H1 (cell line): ENCODE results near the gene SMYD3. TPM values are rescaled to one million over a fixed set of nuclear protein-coding genes. Genes with fewer than 3 reads are reported as not detected.

Source experiments
- CTCF ChIA-PET: fragments of 300-600 bp; sonication (Branson Sonifier 250); formaldehyde crosslinking; loops from one replicate; lab custom pipeline; 2021; ENCODE audit not compliant: partially characterized antibody; lab: Charles Lee
- POLR2A ChIA-PET: fragments of 300-600 bp; sonication (Branson Sonifier 250); formaldehyde crosslinking; loops from one replicate; lab custom pipeline; 2021; ENCODE audit warnings: inconsistent platforms; ENCODE audit not compliant: partially characterized antibody; lab: Charles Lee
- DNase-seq, 2 experiments: peaks; one replicate each; pipeline versions ENCODE4 v3.0.0 to v3.0.0-alpha.2; 2010 to 2022; ENCODE audit warnings: low spot score in 2 of 2, low read depth in 1 of 2, mixed read lengths in 1 of 2
- FAIRE-seq: peaks from 2 replicates; lab custom pipeline; 2011; peaks lifted over from hg19 to GRCh38; lab: Jason Lieb, UNC
- H2AFZ ChIP-seq: 2 replicates; pipeline ENCODE4 v1.8.1; 2012; ENCODE audit warnings: low read length, inconsistent platforms
- H2AK5ac ChIP-seq: 2 replicates; pipeline ENCODE4 v1.6.1; 2013; ENCODE audit warnings: low read depth, low read length
- H2BK120ac ChIP-seq: replicated peaks from 2 replicates; pipeline ENCODE3; 2013; ENCODE audit warnings: low read depth, low read length, inconsistent platforms
- H2BK12ac ChIP-seq: 2 replicates; pipeline ENCODE4 v1.6.1; 2013; ENCODE audit warnings: low read depth, low read length
- H2BK15ac ChIP-seq: 2 replicates; pipeline ENCODE4 v1.6.1; 2013; ENCODE audit warnings: low read length
- H2BK20ac ChIP-seq: 2 replicates; pipeline ENCODE4 v1.6.1; 2013; ENCODE audit warnings: low read length
- H2BK5ac ChIP-seq: 2 replicates; pipeline ENCODE4 v1.6.1; 2013; ENCODE audit warnings: low read depth, low read length
- H3K14ac ChIP-seq: 2 replicates; pipeline ENCODE4 v1.6.1; 2013; ENCODE audit warnings: inconsistent platforms; ENCODE audit not compliant: insufficient read length
- H3K18ac ChIP-seq: 2 replicates; pipeline ENCODE4 v1.6.1; 2013; ENCODE audit warnings: low read length; ENCODE audit errors: extremely low read depth
- H3K23ac ChIP-seq: 2 replicates; pipeline ENCODE4 v1.6.1; 2013; ENCODE audit warnings: inconsistent platforms; ENCODE audit not compliant: insufficient read length
- H3K23me2 ChIP-seq: 2 replicates; pipeline ENCODE4 v1.6.1; 2013; ENCODE audit warnings: low read depth, low read length
- H3K27ac ChIP-seq: 2 replicates; pipeline ENCODE4 v1.6.1; 2011; ENCODE audit warnings: low read depth, low read length, inconsistent platforms
- H3K27me3 ChIP-seq, 4 experiments: replicated peaks in 1 of 4; 1 replicate in 1 of 4; 2 replicates in 3 of 4; pipeline versions ENCODE4 v1.6.1 to v1.8.1; 2011 to 2013; ENCODE audit warnings: low read length in 3 of 4, mild to moderate bottlenecking in 3 of 4, inconsistent platforms in 2 of 4, mixed read lengths in 2 of 4, moderate library complexity in 1 of 4; ENCODE audit not compliant: control insufficient read depth in 3 of 4, insufficient read depth in 3 of 4; ENCODE audit errors: extremely low read depth in 1 of 4
- H3K36me3 ChIP-seq, 4 experiments: 2 replicates each; pipeline versions ENCODE4 v1.6.1 to v1.8.1; 2011 to 2013; ENCODE audit warnings: mild to moderate bottlenecking in 4 of 4, low read length in 3 of 4, moderate library complexity in 2 of 4, control low read depth in 1 of 4, inconsistent platforms in 1 of 4; ENCODE audit not compliant: insufficient read depth in 4 of 4, control insufficient read depth in 2 of 4
- H3K4ac ChIP-seq: replicated peaks from 2 replicates; pipeline ENCODE3; 2013; ENCODE audit warnings: low read length, low read depth, mixed read lengths, inconsistent platforms; ENCODE audit not compliant: insufficient read length
- H3K4me1 ChIP-seq, 4 experiments: replicated peaks in 1 of 4; 1 replicate in 1 of 4; 2 replicates in 3 of 4; pipeline versions ENCODE4 v1.6.1 to v1.8.1; 2011 to 2013; ENCODE audit warnings: low read length in 3 of 4, inconsistent platforms in 2 of 4, mixed read lengths in 1 of 4; ENCODE audit not compliant: insufficient read depth in 4 of 4, control insufficient read depth in 3 of 4
- H3K4me2 ChIP-seq, 2 experiments: 2 replicates each; pipeline versions ENCODE4 v1.6.1 to v1.8.1; 2011 to 2013; ENCODE audit warnings: low read depth in 2 of 2, low read length in 2 of 2, control low read depth in 1 of 2, inconsistent platforms in 1 of 2, mild to moderate bottlenecking in 1 of 2; ENCODE audit not compliant: insufficient read depth in 1 of 2
- H3K4me3 ChIP-seq, 4 experiments: fragments of 200-600, 300-600 bp in 1 of 4; sonication (generic), shearing (Covaris generic), sonication (Bioruptor Twin) in 1 of 4; 2 replicates each; pipeline versions ENCODE4 v1.5.1 to v1.8.1; 2011 to 2016; ENCODE audit warnings: low read length in 4 of 4, low read depth in 3 of 4, control low read depth in 2 of 4, inconsistent platforms in 2 of 4, mild to moderate bottlenecking in 2 of 4, mixed read lengths in 1 of 4, moderate library complexity in 1 of 4; ENCODE audit not compliant: insufficient read depth in 2 of 4; ENCODE audit errors: extremely low read depth in 1 of 4
- H3K56ac ChIP-seq: replicated peaks from 2 replicates; pipeline ENCODE3; 2013; ENCODE audit warnings: low read depth, mild to moderate bottlenecking, mixed read lengths, low read length, inconsistent platforms; ENCODE audit not compliant: insufficient read length
- H3K79me1 ChIP-seq: 2 replicates; pipeline ENCODE4 v1.6.1; 2013; ENCODE audit warnings: low read depth, low read length, control low read depth
- H3K79me2 ChIP-seq, 2 experiments: 2 replicates each; pipeline versions ENCODE4 v1.6.1 to v1.8.1; 2012 to 2013; ENCODE audit warnings: low read length in 2 of 2, mild to moderate bottlenecking in 2 of 2, inconsistent platforms in 1 of 2; ENCODE audit not compliant: insufficient read depth in 2 of 2, control insufficient read depth in 1 of 2
- H3K9ac ChIP-seq, 4 experiments: replicated peaks in 1 of 4; 1 replicate in 1 of 4; 2 replicates in 3 of 4; pipeline versions ENCODE4 v1.6.1 to v1.8.1; 2011 to 2013; ENCODE audit warnings: low read depth in 3 of 4, low read length in 3 of 4, control low read depth in 2 of 4, mild to moderate bottlenecking in 2 of 4, moderate library complexity in 2 of 4, inconsistent platforms in 1 of 4; ENCODE audit errors: extremely low read depth in 1 of 4
- H3K9me3 ChIP-seq, 2 experiments: 2 replicates each; pipeline versions ENCODE4 v1.6.1 to v1.8.1; 2012 to 2013; ENCODE audit warnings: mild to moderate bottlenecking in 2 of 2, moderate library complexity in 2 of 2, control low read depth in 1 of 2, inconsistent platforms in 1 of 2, low read depth in 1 of 2, low read length in 1 of 2, mixed read lengths in 1 of 2; ENCODE audit not compliant: insufficient read depth in 2 of 2
- H4K20me1 ChIP-seq, 2 experiments: replicated peaks in 1 of 2; 2 replicates each; pipeline versions ENCODE3 to v1.8.1; 2011 to 2013; ENCODE audit warnings: inconsistent platforms in 2 of 2, low read length in 2 of 2, mild to moderate bottlenecking in 1 of 2; ENCODE audit not compliant: insufficient read depth in 2 of 2, control insufficient read depth in 1 of 2
- H4K5ac ChIP-seq: 2 replicates; pipeline ENCODE4 v1.6.1; 2013; ENCODE audit warnings: low read length, low read depth, mixed read lengths, inconsistent platforms; ENCODE audit not compliant: insufficient read length
- H4K8ac ChIP-seq: 2 replicates; pipeline ENCODE4 v1.8.0; 2013; ENCODE audit warnings: mild to moderate bottlenecking, moderate library complexity, low read length, inconsistent platforms; ENCODE audit not compliant: insufficient read depth; ENCODE audit errors: extremely low read depth
- H4K91ac ChIP-seq: replicated peaks from 2 replicates; pipeline ENCODE3; 2013; ENCODE audit warnings: low read length, mixed read lengths, inconsistent platforms; ENCODE audit not compliant: insufficient read length
- ASH2L ChIP-seq: fragments of 200-600, 300-600 bp; sonication (generic); IDR thresholded peaks from one replicate; pipeline ENCODE4 v1.7.1; 2017; ENCODE audit warnings: low read length
- POU5F1 ChIP-seq: IDR thresholded peaks from 2 replicates; pipeline ENCODE4 v1.6.1; 2011; ENCODE audit warnings: low read depth, mild to moderate bottlenecking, low read length, moderate library complexity
- RFX5 ChIP-seq: IDR thresholded peaks from 2 replicates; pipeline ENCODE4 v1.6.1; 2011; ENCODE audit warnings: low read depth, low read length, improper control_type of control experiment, borderline replicate concordance
- WGBS, 2 experiments: shearing (Covaris generic) in 1 of 2; methylation state at CpG; one replicate each; pipeline versions ENCODE4 v1.1.6 to v1.1.7; 2013 to 2015; ENCODE audit warnings: low lambda C conversion rate in 2 of 2, mixed read lengths in 2 of 2, inconsistent platforms in 1 of 2, low coverage in 1 of 2, missing lambda C conversion rate in 1 of 2; ENCODE audit not compliant: insufficient replicate concordance in 2 of 2, insufficient coverage in 1 of 2, insufficient read length in 1 of 2; ENCODE audit errors: extremely low coverage in 1 of 2, missing lambda C conversion rate in 1 of 2; 5-methylcytosine and 5-hydroxymethylcytosine counted together
- polyA plus RNA-seq, 7 experiments: library from polyadenylated mRNA; depleted of rRNA in 3 of 7; stranded (reverse) in 5 of 7; unstranded in 2 of 7; fragments of >200 nt in 5 of 7; fragments of 200-250 nt in 2 of 7; gene quantifications; 1 replicate in 5 of 7; 2 replicates in 1 of 7; 4 replicates in 1 of 7; pipeline versions ENCODE4 v1.2.1 to v1.2.3, GENCODE V29; 2011 to 2013; ENCODE audit warnings: missing spikeins in 2 of 7, mixed read lengths in 2 of 7
- total RNA-seq: library from RNA; stranded (reverse); fragmentation: NEBNext Ultra II Directional; extraction: Animal tissue kit (Norgen Biotek cat#: 25700); gene quantifications from 2 replicates; pipeline ENCODE4 v1.2.1, GENCODE V29; 2021

The SMYD3 gene
- total and polyA plus RNA-seq, 2 of the 8 experiments (the other 6 are each of a cell fraction or from before 2014, with no cell fraction given) = 17.3 to 25.4 TPM

- Histone ChIP-seq H2BK15ac (no peak overlapping the region), H3K36me3 (no peaks in the 10 kb centered on the region), H3K4me2 (no peak overlapping the region), H3K9ac (no peak overlapping the region), H3K23ac (no peak overlapping the region), H4K8ac (no peak overlapping the region), H3K4ac (no peak overlapping the region), H2BK20ac (no peak overlapping the region), H4K5ac (no peak overlapping the region), H3K79me2 (no peaks in the 10 kb centered on the region), H3K23me2 (no peaks in the 10 kb centered on the region; the same call in 1 of the 2 replicates), H2BK5ac (no peak overlapping the region), H3K9me3 (peaks cover 1 to 2% of the 10 kb centered on the region in 2 experiments; a peak in 2 of 4 replicates), H3K27me3 (no peaks in the 10 kb centered on the region), H2AK5ac (no peak overlapping the region), H2BK12ac (no peak overlapping the region), H2BK120ac (no peak overlapping the region), H3K14ac (no peak overlapping the region), H4K91ac (no peak overlapping the region), H3K18ac (no peak overlapping the region), H4K20me1 (no peaks in the 10 kb centered on the region), H3K79me1 (no peaks in the 10 kb centered on the region), H3K56ac (no peak overlapping the region), H2AFZ (no peak overlapping the region), H3K4me1 (no peaks in the 10 kb centered on the region), H3K27ac (no peak overlapping the region), H3K4me3 (no peak overlapping the region)
- 90% methylated on average over 2 of the region's 2 CpGs; no CpG with 5 or more reads in 1 of the 2 experiments for WGBS, 2 experiments
- ChIA-PET CTCF (interaction anchor here (1.0 kb wide), 1 partner anchor 74 kb away, joined by 3 read pairs; no protein-coding TSS in a partner anchor), POLR2A (no interaction called here)
- DNase-seq (no peak), FAIRE-seq (no peak)
- TF ChIP-seq ASH2L (no peak), POU5F1 (no peak), RFX5 (no peak)
These were observed 281.0 kb downstream of the SMYD3 start for GRCh38 chr1:246226041-246226440.
